Measurements from ENCODE around the gene VCAM1.

DNA sequence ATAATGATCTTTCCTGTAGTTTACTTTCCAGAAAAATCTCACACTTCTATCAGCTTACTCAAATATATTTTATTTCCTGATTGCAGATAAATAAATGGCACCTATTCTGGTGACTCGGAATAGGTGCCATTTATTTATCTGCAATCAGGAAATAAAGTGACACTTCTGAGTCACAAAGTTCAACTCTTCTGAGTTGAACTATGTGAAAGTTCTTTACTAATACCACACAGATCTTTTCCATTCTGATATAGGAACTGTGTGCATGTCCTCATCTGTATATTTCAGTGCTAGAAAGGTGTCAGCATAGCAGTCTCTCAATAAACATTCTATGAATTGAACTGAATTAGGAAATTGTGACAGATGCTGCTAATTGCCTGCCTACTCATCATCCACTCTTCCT is 4.9 kb upstream of the VCAM1 start:
- TF ChIP-seq, protein P1, sequence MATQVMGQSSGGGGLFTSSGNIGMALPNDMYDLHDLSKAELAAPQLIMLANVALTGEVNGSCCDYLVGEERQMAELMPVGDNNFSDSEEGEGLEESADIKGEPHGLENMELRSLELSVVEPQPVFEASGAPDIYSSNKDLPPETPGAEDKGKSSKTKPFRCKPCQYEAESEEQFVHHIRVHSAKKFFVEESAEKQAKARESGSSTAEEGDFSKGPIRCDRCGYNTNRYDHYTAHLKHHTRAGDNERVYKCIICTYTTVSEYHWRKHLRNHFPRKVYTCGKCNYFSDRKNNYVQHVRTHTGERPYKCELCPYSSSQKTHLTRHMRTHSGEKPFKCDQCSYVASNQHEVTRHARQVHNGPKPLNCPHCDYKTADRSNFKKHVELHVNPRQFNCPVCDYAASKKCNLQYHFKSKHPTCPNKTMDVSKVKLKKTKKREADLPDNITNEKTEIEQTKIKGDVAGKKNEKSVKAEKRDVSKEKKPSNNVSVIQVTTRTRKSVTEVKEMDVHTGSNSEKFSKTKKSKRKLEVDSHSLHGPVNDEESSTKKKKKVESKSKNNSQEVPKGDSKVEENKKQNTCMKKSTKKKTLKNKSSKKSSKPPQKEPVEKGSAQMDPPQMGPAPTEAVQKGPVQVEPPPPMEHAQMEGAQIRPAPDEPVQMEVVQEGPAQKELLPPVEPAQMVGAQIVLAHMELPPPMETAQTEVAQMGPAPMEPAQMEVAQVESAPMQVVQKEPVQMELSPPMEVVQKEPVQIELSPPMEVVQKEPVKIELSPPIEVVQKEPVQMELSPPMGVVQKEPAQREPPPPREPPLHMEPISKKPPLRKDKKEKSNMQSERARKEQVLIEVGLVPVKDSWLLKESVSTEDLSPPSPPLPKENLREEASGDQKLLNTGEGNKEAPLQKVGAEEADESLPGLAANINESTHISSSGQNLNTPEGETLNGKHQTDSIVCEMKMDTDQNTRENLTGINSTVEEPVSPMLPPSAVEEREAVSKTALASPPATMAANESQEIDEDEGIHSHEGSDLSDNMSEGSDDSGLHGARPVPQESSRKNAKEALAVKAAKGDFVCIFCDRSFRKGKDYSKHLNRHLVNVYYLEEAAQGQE (IDR thresholded peaks at IDR 0.05; ENCODE audit: borderline replicate concordance): no peak
- TF ChIP-seq, protein P2, sequence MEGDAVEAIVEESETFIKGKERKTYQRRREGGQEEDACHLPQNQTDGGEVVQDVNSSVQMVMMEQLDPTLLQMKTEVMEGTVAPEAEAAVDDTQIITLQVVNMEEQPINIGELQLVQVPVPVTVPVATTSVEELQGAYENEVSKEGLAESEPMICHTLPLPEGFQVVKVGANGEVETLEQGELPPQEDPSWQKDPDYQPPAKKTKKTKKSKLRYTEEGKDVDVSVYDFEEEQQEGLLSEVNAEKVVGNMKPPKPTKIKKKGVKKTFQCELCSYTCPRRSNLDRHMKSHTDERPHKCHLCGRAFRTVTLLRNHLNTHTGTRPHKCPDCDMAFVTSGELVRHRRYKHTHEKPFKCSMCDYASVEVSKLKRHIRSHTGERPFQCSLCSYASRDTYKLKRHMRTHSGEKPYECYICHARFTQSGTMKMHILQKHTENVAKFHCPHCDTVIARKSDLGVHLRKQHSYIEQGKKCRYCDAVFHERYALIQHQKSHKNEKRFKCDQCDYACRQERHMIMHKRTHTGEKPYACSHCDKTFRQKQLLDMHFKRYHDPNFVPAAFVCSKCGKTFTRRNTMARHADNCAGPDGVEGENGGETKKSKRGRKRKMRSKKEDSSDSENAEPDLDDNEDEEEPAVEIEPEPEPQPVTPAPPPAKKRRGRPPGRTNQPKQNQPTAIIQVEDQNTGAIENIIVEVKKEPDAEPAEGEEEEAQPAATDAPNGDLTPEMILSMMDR (IDR thresholded peaks at IDR 0.05; ENCODE audit: poor library complexity, severe bottlenecking): no peak
- TF ChIP-seq RAD21 (conservative IDR thresholded peaks at IDR 0.05): no peak
- TF ChIP-seq EP300 (conservative IDR thresholded peaks at IDR 0.05; ENCODE audit: poor library complexity, severe bottlenecking): no peak

Measured in neural cell (in vitro differentiated cells).